KOPT-K1 (cell line): ENCODE measurements around the gene CERS2.

ENCODE experiments used
- H3K27ac ChIP-seq: fragments of 200-600 bp; sonication (generic); 2 replicates; pipeline ENCODE4 v1.5.1; 2016; ENCODE audit warnings: antibody characterized with exemption, mild to moderate bottlenecking, low read depth, low read length; ENCODE audit not compliant: poor library complexity, severe bottlenecking
- H3K36me3 ChIP-seq: fragments of 200-600 bp; sonication (generic); 2 replicates; pipeline ENCODE4 v1.5.1; 2017; ENCODE audit warnings: antibody characterized with exemption, mild to moderate bottlenecking, low read length, moderate library complexity; ENCODE audit not compliant: insufficient read depth
- H3K9me3 ChIP-seq: fragments of 200-600 bp; sonication (generic); 2 replicates; pipeline ENCODE4 v1.5.1; 2017; ENCODE audit warnings: antibody characterized with exemption, low read length, mild to moderate bottlenecking; ENCODE audit not compliant: insufficient read depth, poor library complexity, severe bottlenecking

Gene CERS2

DNA sequence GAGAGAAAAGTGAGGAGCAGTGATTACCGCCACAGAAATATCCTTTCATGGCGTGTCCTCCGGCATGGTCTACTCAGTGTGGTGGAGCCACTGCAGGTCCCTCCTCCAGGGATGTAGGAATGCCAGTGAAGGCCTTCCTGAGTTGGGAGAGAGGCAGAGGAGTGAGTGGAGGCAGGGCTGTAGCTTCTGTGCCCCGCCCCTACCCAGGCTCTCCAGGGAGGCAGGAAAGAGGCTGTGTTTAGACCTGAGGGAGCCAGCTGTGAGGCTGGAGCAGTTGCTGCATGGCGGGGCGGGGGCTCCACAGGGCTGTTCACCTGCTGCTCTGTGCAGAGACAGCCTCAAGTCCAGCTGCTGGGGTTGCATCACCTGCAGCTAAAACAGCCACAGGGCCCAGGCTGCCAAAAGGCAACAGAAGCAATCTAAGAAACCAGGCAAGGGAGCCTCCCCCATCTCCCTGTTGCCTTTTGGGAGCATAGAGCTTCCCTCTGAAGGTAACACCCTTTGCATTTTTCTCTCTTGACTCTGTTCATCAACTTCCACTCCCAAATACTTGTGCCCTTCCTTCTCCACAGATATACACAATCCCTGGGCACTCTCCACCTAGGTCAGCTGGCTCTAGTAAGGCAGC lies 6.7 kb upstream of the CERS2 start:
- H3K27ac ChIP-seq = no peak overlapping the region

DNA sequence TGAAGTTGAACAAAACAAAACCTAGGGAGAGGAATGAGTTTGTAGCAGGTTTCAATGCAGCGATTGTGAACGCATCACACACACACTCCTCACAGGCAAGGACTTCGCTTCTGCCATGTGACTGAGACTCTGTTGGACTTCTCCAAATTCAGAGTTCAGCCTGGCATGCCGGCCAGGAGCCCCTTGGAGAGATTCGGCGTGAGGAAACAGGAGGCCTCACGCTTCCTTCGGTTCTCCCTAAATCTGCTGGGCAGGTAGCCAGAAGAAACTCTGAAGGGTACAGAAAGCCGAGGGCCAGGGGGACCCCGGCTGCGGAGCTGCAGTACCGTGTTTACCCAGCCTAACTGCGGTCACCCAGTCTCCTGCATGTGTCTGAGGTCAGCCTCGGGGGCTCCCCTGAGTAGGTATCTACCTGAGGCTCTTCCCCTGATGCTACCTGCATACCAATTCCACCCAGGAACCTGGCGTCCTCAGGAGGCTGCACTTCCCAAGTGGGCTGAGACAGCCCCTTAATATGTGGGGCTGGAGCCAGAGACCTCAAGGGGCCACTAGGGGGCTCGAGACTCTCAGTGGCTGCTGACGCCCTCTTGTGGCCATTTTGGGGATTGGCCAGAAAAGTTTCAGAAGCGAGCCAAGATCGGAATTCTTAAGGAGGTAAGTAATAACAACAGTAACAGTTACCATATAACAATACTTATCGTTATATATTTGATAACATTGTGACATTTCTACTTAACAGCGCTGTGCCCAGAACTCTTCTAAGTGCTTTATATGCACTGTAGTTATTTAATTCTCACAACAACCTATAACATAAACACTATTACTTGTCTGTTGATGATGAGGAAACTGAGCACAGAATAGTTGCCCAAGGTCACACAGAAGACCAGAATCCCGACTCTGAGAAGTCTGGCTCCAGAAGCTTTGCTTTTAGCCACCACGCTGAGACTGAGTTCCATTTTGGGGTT lies 4.7 kb upstream of the CERS2 start:
- H3K9me3 ChIP-seq = no peaks in the 10 kb centered on the region
- H3K27ac ChIP-seq = no peak overlapping the region
- H3K36me3 ChIP-seq = no peaks in the 10 kb centered on the region

More for the DNA sequence above, 6.7 kb upstream of the CERS2 start:
- Histone ChIP-seq H3K36me3 (no peaks in the 10 kb centered on the region), H3K9me3 (no peaks in the 10 kb centered on the region)

DNA sequence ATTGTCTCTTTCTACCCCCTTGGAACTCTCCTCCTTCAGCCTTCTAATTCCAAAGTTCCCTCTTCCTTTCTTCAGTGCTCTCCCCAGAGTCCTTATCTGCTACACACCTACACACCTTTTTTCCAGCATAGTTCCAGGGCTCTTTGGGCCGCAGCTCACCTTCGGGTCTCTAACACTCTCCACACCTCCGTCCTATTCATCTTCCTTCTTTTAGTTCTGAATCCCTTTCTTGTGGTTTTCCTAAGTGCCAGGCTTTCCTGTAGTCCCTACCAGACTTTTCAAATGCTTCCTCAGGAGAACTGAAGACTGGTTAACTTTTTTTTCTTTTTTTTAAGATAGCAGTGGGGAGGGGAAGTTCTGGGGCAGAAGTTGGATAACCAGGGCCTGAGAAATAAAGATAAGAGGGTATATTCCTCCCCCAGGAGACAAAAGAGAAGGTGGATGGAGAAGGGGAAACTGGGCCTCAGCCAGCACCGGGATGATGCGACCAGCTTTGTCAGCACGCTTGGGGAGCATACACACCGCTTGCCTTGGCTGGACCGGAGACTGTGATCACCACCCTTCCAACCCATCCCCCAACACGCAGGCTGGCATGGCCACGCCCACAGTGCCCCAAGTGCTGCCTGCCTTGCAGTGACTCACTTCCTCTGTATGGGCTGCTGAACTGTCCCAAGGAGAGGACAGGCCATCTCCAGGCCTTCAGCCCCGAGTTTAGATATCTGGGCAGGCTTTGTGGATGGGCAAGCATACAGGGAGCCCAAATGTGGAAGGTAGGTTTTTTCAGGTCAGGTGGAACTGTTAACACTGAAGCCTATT lies 2.5 kb upstream of the CERS2 start:
- Histone ChIP-seq H3K9me3 (no peaks in the 10 kb centered on the region), H3K36me3 (peaks cover 4% of the 10 kb centered on the region), H3K27ac (peak overlapping the region; percentile 50)

DNA sequence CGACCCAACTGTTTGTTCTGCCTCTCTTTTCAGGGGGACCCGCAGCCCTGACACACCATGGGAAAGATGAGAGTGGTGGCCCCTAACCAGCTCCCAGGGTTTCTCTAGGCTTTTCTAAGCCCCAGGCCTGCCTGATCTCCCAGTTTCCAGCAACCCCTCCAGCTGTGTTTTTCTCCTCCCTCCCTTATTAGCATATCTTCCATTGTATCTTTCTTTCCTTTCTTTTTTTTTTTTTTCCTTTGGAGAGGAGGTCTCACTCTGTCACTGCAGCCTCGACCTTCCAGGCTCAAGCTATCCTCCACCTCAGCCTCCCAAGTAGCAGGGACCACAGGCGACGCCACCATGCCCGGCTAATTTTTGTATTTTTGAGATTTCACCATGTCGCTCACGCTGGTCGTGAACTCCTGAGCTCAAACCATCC lies 1.8 kb upstream of the CERS2 start:
- Histone ChIP-seq H3K36me3 (peaks cover 10% of the 10 kb centered on the region), H3K9me3 (no peaks in the 10 kb centered on the region), H3K27ac (no peak overlapping the region)

DNA sequence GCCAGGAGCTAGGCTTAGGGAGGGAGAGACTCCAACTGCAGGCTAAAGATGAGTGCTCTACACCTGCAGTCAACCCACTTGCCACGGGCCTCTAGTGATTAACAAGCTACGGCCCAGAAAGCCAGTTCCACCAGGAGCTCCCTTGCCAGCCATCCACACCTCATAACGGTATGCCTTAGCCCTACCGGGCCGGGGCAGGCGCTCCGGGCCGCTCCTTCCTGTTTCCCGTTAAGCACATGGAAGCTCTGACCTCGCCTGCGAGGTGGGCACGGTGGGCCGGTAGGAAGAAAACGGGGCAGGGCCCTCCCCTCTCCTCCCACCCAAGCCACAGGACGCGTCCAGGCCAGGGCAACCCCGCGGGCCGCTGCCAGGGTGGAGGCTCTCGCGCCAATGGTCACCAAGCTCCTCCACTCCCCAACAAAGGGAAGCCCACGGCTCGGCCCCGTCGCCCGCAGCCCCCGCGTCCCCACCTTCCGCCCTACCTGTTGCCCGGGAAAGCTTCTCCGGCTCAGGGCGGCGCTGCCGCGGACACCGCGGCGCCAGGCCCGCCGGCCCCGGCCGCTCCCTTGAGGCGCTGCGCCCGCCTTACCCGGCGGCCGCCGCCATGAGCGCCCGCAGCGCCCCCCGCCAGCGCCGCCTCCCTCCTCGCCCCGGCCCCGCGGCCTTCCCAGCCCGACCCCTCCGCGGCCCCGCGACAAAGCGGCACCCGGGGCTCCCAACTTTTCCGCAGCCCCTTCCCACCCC lies 627 bp downstream of the CERS2 start:
- peaks cover 27% of the 10 kb centered on the region for H3K36me3 ChIP-seq
- H3K27ac ChIP-seq = peak overlapping the region; percentile 94
- no peaks in the 10 kb centered on the region for H3K9me3 ChIP-seq

DNA sequence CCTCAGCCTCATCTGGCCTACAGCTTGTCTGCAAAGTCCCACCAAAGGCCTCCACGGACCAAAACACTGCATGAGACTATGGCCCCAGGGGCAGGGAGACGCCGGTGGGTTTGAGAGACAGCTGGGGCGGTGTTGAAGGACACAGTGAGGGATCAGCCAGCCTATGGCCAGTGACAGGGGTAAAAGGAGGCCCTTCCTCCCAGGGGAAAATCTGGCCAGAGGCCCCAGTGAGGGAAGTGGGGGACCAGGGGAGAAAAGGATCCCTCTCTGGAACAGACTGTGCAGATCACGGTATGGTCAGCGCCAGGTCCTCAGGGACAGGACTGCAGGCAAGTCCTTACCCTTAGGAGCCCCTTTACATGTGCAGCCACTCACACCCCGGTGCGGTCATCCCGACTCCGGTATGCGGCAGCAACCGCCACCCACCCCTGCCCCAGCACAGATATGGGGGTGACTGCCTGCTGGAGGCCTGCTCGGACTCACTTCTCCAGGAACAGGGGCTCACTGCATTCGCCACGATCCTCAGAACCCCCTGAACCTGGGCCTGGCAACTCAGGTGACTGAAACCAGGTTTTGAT lies 1.3 kb downstream of the CERS2 start:
- H3K36me3 ChIP-seq = peaks cover 33% of the 10 kb centered on the region
- H3K9me3 ChIP-seq = no peaks in the 10 kb centered on the region
- peak overlapping the region; percentile 94 for H3K27ac ChIP-seq

DNA sequence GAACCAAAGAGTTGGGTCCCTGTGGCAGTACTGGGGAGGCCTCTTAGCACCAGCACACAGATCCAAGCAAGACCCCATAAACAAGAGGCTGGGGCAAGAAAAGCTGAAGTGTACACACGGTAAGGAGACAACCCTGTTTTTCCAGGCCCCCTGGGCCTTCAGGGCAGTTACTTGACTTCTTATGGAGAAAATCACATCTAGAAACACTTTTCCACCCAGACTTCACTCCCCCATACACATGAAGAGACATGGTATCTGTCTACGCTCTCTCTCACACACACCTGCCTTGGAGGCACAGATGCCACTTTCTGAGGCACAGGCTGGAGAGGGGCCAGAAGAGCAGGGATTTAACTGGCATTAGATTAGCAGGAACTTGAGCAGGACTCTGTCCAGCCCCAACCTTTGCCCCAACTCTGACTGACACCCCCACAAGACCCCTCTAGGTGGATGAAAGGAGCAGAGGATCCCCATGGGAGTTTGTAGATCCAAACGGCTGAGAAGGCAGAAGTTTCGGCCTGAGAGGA lies 2.2 kb downstream of the CERS2 start:
- H3K36me3 ChIP-seq = peaks cover 42% of the 10 kb centered on the region
- H3K27ac ChIP-seq = peak overlapping the region; percentile 94
- H3K9me3 ChIP-seq = no peaks in the 10 kb centered on the region

DNA sequence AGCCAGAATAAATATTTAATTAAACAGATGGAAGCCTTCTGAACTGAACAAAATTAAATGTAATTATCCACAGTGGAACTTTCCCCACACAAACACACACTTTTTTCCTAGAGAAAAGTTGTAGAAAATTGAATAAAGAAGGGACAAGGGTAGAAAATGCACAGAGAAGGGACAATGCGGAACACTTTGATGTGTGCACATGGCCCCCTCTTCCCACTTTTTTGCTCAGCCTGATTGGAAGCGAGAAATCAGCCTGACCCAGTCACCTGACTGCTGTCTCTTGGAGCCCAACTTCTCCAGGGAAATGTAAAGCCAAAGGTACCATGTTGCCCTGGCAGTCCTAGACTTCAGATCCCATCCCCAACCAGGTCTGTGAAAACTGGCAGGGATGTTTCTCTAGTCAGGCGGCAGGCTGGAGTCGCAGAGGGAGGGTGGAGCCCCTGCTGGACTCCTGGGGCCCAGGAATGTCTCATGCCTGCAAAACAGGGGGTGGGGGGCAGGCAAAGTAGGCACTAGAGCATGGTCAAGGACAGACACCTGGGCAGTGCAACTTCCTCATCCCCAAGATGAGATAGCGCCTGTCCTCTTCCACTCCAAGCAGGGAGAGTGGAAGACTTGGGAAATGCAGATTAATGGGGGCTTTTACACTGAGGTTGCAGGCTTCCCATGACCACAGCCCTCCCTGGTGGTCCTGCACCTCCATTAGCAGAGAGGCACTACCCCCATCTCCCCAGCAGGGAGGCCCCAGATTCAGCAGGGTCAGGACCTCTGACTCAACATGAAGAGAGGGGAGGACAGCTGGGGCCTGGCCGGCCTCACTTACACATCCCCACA lies 2.8 kb downstream of the CERS2 start:
- H3K27ac ChIP-seq = peak overlapping the region; percentile 94
- H3K36me3 ChIP-seq = peaks cover 49% of the 10 kb centered on the region
- H3K9me3 ChIP-seq = no peaks in the 10 kb centered on the region

DNA sequence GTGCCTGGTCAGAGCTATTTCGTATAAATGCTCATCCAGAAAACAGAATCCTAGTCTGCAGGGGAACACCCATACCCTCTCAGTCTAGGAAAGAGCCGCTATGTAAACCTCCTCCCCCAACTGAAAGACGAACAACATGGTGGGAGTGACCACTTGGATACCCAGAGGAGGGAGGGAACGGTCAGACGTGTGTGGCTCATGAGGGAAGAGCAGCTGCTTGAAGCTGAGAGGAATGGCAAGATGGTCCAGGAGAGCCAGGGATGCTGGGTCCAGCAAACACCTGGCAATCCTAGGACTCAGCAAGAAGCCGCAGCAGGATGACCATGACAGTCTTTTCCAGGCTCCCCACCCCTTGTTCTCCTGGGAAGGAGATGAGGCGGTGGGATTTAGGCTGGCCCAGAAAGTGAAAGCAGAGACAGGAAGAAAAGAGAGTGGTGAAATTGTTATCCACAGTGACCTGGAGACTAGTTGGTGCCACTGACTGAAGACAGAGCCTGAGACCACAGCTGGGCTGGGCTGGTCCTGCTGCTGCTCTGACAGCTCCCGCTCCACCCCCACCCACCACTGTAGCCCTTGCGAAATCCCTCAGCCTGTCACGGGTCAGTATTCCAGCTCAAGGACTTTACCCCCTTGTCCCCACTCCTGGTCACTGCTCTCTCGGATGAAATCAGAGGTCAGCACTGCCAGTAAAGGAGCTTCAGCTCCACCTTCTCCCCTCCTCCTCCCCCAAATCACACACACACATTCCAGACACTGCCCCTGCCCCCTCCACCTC lies 3.6 kb downstream of the CERS2 start:
- no peak overlapping the region for H3K27ac ChIP-seq
- peaks cover 57% of the 10 kb centered on the region for H3K36me3 ChIP-seq
- no peaks in the 10 kb centered on the region for H3K9me3 ChIP-seq

DNA sequence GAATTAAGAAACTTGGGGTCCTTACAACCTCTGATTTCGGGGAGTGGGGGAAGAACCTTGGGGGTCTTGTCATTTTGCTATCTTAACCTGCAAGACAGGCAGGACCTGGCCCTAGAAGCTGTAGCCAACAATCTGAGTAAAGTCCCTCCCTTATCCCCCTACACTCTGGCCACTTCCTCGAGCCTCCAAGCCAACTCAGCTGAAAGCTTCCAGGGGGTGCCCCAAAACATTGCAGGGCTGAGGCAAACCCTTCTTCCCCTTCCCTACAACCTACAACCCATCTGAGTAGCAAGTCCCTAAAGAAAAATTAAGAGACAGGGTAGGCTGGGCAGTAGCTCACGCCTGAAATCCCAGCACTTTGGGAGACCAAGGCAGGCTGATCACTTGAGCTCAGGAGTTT lies 5.0 kb downstream of the CERS2 start:
- Histone ChIP-seq H3K36me3 (peaks cover 71% of the 10 kb centered on the region), H3K27ac (no peak overlapping the region), H3K9me3 (no peaks in the 10 kb centered on the region)

DNA sequence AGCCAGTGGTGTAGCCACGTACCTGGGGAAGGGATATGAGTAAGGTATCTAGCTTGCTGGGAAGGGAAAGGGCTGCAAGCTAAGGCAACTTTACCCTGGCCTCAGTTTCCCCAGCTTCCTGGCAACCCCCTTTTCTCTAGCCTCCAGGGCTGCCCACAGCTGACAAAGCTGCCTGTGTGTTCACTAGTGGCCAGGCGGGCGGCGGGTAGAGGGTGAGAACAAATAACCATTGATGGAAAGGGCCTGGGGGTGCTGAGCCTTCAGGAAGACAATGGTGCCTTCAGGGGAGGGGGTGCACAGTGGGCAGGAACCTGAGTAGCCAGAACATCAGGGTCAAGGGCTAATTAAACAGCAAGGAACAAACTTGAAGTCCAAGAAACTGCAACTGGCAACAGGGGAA lies 6.1 kb downstream of the CERS2 start:
- Histone ChIP-seq H3K27ac (no peak overlapping the region), H3K9me3 (no peaks in the 10 kb centered on the region), H3K36me3 (peaks cover 82% of the 10 kb centered on the region)

DNA sequence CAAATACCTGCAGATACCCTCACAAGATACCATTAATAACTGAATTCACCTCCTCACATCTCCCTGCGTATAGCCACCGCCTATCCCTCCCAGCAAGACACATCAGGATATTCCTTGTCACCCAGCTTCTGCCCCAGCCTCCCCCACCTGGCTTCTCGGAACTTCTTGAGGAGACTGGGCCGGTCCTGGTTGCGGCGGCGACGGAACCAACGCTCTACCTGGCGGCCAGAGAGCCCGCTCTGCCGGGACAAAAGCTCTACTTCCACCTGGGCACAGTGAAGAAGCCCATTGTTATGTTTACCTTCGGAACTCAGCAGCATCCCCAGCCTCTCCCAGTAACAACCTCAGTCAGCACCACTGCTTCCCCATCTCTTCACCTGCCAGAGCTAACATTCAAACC lies 6.7 kb downstream of the CERS2 start:
- Histone ChIP-seq H3K36me3 (peaks cover 87% of the 10 kb centered on the region), H3K9me3 (no peaks in the 10 kb centered on the region), H3K27ac (no peak overlapping the region)

DNA sequence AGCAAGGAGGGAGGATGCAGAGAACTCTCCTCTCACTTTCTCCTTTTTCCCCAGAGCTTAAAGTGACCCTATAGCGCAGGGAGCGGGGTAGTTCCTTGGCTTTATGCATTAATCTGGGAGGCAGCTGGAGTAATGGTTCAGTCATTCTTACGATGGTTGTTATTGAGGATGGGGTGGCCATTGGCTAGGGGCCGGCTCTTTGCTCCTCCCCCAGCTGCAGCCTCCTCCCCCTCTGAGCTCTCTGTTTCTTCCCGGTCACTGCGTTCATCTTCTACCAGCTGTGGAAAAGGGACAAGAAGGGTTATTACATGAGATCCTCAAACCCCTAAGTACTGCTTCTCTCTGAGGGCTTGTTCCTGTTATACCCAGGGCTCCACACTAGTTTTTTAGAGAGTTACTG lies 8.6 kb downstream of the CERS2 start:
- peaks cover 93% of the 10 kb centered on the region for H3K36me3 ChIP-seq
- H3K27ac ChIP-seq = no peak overlapping the region
- no peaks in the 10 kb centered on the region for H3K9me3 ChIP-seq
